ENCODE results near the gene C2orf69. TPM values are rescaled to one million over a fixed set of nuclear protein-coding genes. Genes with fewer than 3 reads are reported as not detected.
A peak's percentile ranks its signal among the peaks of the same experiment; 100 is the strongest.

C2orf69 gene
- total RNA-seq, 2 donors from 2014 or later, result 16.3 to 24.6 TPM

GRCh38 chr2:199870581-199870980 is 40.5 kb upstream of the C2orf69 start:
- Mint-ChIP-seq H3K36me3 (ENCODE audit: low read depth) (peaks cover 6% of the 10 kb centered on the region), H3K27ac (peak overlapping the region; percentile 41), H3K27me3 (ENCODE audit: insufficient read depth) (no peaks in the 10 kb centered on the region), H3K4me1 (peaks cover 21% of the 10 kb centered on the region), H3K4me3 (no peak overlapping the region), H3K9me3 (peaks cover 16% of the 10 kb centered on the region)
- Histone ChIP-seq H3K4me3 (ENCODE audit: low read length) (no peak overlapping the region), H3K27me3 (ENCODE audit: control insufficient read depth, insufficient read depth, low read length, poor library complexity, severe bottlenecking) (no peaks in the 10 kb centered on the region), H3K4me1 (ENCODE audit: control insufficient read depth, insufficient read depth, low read length) (no peaks in the 10 kb centered on the region), H3K27ac (ENCODE audit: low read depth, low read length) (no peak overlapping the region), H3K9ac (ENCODE audit: extremely low read depth, low read length, poor library complexity, severe bottlenecking) (no peak overlapping the region), H3K36me3 (ENCODE audit: control insufficient read depth, insufficient read depth, low read length) (no peaks in the 10 kb centered on the region), H3K9me3 (ENCODE audit: control insufficient read depth, low read length) (peaks cover 19% of the 10 kb centered on the region)
- DNase-seq, result no peak
- TF ChIP-seq, protein P1, sequence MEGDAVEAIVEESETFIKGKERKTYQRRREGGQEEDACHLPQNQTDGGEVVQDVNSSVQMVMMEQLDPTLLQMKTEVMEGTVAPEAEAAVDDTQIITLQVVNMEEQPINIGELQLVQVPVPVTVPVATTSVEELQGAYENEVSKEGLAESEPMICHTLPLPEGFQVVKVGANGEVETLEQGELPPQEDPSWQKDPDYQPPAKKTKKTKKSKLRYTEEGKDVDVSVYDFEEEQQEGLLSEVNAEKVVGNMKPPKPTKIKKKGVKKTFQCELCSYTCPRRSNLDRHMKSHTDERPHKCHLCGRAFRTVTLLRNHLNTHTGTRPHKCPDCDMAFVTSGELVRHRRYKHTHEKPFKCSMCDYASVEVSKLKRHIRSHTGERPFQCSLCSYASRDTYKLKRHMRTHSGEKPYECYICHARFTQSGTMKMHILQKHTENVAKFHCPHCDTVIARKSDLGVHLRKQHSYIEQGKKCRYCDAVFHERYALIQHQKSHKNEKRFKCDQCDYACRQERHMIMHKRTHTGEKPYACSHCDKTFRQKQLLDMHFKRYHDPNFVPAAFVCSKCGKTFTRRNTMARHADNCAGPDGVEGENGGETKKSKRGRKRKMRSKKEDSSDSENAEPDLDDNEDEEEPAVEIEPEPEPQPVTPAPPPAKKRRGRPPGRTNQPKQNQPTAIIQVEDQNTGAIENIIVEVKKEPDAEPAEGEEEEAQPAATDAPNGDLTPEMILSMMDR (conservative IDR thresholded peaks at IDR 0.05), result no peak
- WGBS, 2 experiments (ENCODE audit: insufficient coverage in 1 of 2, insufficient read length in 1 of 2), result 83 to 88% methylated on average over 1 of the region's 1 CpG

- Histone ChIP-seq H3K4me1 (ENCODE audit: control insufficient read depth, insufficient read depth, low read length) (no peaks in the 10 kb centered on the region), H3K27ac (ENCODE audit: low read depth, low read length) (no peak overlapping the region), H3K4me3 (ENCODE audit: low read length) (no peak overlapping the region), H3K9ac (ENCODE audit: extremely low read depth, low read length, poor library complexity, severe bottlenecking) (no peak overlapping the region), H3K27me3 (ENCODE audit: control insufficient read depth, insufficient read depth, low read length, poor library complexity, severe bottlenecking) (no peaks in the 10 kb centered on the region), H3K9me3 (ENCODE audit: control insufficient read depth, low read length) (peaks cover 19% of the 10 kb centered on the region), H3K36me3 (ENCODE audit: control insufficient read depth, insufficient read depth, low read length) (no peaks in the 10 kb centered on the region)
- TF ChIP-seq, protein P1 (conservative IDR thresholded peaks at IDR 0.05), result no peak
- Mint-ChIP-seq H3K9me3 (peaks cover 30% of the 10 kb centered on the region), H3K4me1 (peaks cover 13% of the 10 kb centered on the region), H3K4me3 (no peak overlapping the region), H3K36me3 (ENCODE audit: low read depth) (peaks cover 6% of the 10 kb centered on the region), H3K27me3 (ENCODE audit: insufficient read depth) (no peaks in the 10 kb centered on the region), H3K27ac (no peak overlapping the region)
- DNase-seq, result no peak
- 86 to 90% methylated on average over 1 of the region's 1 CpG for WGBS, 2 experiments (ENCODE audit: insufficient coverage in 1 of 2, insufficient read length in 1 of 2)
Observed at GRCh38 chr2:199874209-199874608, 36.9 kb upstream of the C2orf69 start.

GRCh38 chr2:199875400-199875799 is 35.7 kb upstream of the C2orf69 start:
- H3K4me3 Mint-ChIP-seq, result no peak overlapping the region
- Histone ChIP-seq H3K27me3 (ENCODE audit: control insufficient read depth, insufficient read depth, low read length, poor library complexity, severe bottlenecking) (no peaks in the 10 kb centered on the region), H3K4me1 (ENCODE audit: control insufficient read depth, insufficient read depth, low read length) (no peaks in the 10 kb centered on the region), H3K4me3 (ENCODE audit: low read length) (no peak overlapping the region), H3K27ac (ENCODE audit: low read depth, low read length) (no peak overlapping the region), H3K9me3 (ENCODE audit: control insufficient read depth, low read length) (peaks cover 19% of the 10 kb centered on the region), H3K36me3 (ENCODE audit: control insufficient read depth, insufficient read depth, low read length) (no peaks in the 10 kb centered on the region), H3K9ac (ENCODE audit: extremely low read depth, low read length, poor library complexity, severe bottlenecking) (no peak overlapping the region)
- DNase-seq, result no peak
- H3K27me3 Mint-ChIP-seq (ENCODE audit: insufficient read depth), result no peaks in the 10 kb centered on the region
- TF ChIP-seq, protein P1 (conservative IDR thresholded peaks at IDR 0.05), result no peak
- no peak overlapping the region for H3K27ac Mint-ChIP-seq
- H3K36me3 Mint-ChIP-seq (ENCODE audit: low read depth), result peaks cover 6% of the 10 kb centered on the region
- peaks cover 4% of the 10 kb centered on the region for H3K4me1 Mint-ChIP-seq
- 95 to 100% methylated on average over 1 of the region's 1 CpG for WGBS, 2 experiments (ENCODE audit: insufficient coverage in 1 of 2, insufficient read length in 1 of 2)
- peaks cover 30% of the 10 kb centered on the region for H3K9me3 Mint-ChIP-seq

Measured in endodermal cell (in vitro differentiated cells).